Kidney (tissue), 14 donors: ENCODE measurements around the gene SLC11A2. TPM values are rescaled to one million over a fixed set of nuclear protein-coding genes. Genes with fewer than 3 reads are reported as not detected.

Experiments used
- DNase-seq, 5 donors: peaks; one replicate each; pipeline ENCODE4 v3.0.0-alpha.2; 2013 to 2020
- FAIRE-seq: peaks from 2 replicates; lab custom pipeline; 2012; peaks lifted over from hg19 to GRCh38; lab: Jason Lieb, UNC
- H3K27ac ChIP-seq, 2 donors: one replicate each; pipeline ENCODE4 v1.7.0; 2013; ENCODE audit warnings: low read depth in 2 of 2, low read length in 2 of 2, inconsistent platforms in 1 of 2
- H3K27me3 ChIP-seq: one replicate; pipeline ENCODE4 v1.7.1; 2013; ENCODE audit warnings: low read length, inconsistent platforms; ENCODE audit not compliant: control insufficient read depth, insufficient read depth
- H3K36me3 ChIP-seq, 3 donors: one replicate each; pipeline versions ENCODE4 v1.7.0 to v1.7.1; 2013; ENCODE audit warnings: low read length in 3 of 3, control low read depth in 1 of 3, inconsistent platforms in 1 of 3; ENCODE audit not compliant: insufficient read depth in 3 of 3, control insufficient read depth in 2 of 3
- H3K4me1 ChIP-seq, 3 donors: one replicate each; pipeline versions ENCODE4 v1.7.0 to v1.7.1; 2013; ENCODE audit warnings: low read length in 3 of 3, inconsistent platforms in 1 of 3, low read depth in 1 of 3; ENCODE audit not compliant: control insufficient read depth in 2 of 3, insufficient read depth in 2 of 3
- H3K4me3 ChIP-seq, 3 donors: one replicate each; pipeline versions ENCODE4 v1.7.0 to v1.8.1; 2013; ENCODE audit warnings: low read length in 3 of 3, control low read depth in 1 of 3, inconsistent platforms in 1 of 3
- H3K9ac ChIP-seq, 3 donors: one replicate each; pipeline versions ENCODE4 v1.7.0 to v1.7.1; 2013; ENCODE audit warnings: low read length in 3 of 3, control low read depth in 1 of 3, inconsistent platforms in 1 of 3
- H3K9me3 ChIP-seq, 3 donors: one replicate each; pipeline versions ENCODE4 v1.7.0 to v1.7.1; 2013; ENCODE audit warnings: low read length in 3 of 3, control low read depth in 1 of 3, inconsistent platforms in 1 of 3; ENCODE audit not compliant: control insufficient read depth in 2 of 3, insufficient read depth in 1 of 3
- CTCF ChIP-seq: IDR thresholded peaks from 3 replicates; pipeline ENCODE4 v1.5.1; 2012; ENCODE audit warnings: mild to moderate bottlenecking, moderate library complexity, borderline replicate concordance; ENCODE audit not compliant: insufficient read depth; ENCODE audit errors: extremely low read depth
- intact Hi-C: fragments of 100-400 bp; cut with DNase I; formaldehyde crosslinking; loops from one replicate; pipeline ENCODE4 v1.11.1; 2022
- polyA plus RNA-seq: library from polyadenylated mRNA; stranded (reverse); fragments of 350-450 nt; fragmentation: Illumina TruSeq; extraction: RNeasy Lipid Tissue Mini Kit (QIAGEN cat#74804); gene quantifications from one replicate; pipeline ENCODE4 v1.2.3, GENCODE V29; 2014; ENCODE audit warnings: low read depth, low replicate concordance; ENCODE audit not compliant: insufficient read depth
- total RNA-seq: library from RNA; stranded (reverse); fragmentation: NEBNext Ultra II Directional; extraction: Animal tissue kit (Norgen Biotek cat#: 25700); gene quantifications from one replicate; pipeline ENCODE4 v1.2.1, GENCODE V29; 2021
- donor health status: control.
- donor health status: control.
- donor health status: control.
- donor health status: control.
- donor health status: control.
- donor health status: DM: yes; HTN: yes; CAD: no.
- donor health status: Normal renal cell carcinoma (clear cell type).

The SLC11A2 gene
- total and polyA plus RNA-seq, 2 donors from 2014 or later = 22.3 to 90.2 TPM

DNA sequence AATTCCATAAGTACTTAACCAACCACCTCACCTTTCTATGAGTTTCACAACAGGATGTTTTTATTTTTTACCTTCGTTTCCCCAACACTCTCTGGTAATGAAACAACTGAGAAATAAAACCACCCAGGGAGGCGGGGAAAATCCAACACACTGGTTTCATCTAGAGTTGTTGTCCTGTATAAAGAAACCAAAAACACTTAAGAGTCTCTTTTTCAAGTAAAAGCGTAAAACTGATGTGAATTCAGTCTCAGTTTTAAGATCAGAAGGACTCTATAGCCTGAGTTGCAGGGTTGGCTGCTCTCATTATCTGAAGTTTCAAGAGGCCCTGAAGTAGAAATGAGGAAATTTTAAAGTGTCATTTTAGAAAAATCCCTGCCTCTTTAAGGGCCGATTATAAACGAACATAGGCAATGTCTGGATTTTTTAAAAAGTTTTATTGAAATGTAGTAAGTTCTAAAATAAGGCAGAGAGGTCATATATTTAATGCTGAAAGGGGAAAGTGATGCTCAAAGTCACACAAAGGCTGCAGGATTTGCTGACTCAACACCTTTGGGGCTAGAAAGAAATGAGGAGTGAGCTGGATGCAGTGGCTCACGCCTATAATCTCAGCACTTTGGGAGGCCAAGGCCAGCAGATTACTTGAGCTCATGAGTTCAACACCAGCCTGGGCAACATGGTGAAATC, 46.7 kb downstream of the SLC11A2 start:
- intact Hi-C loops = loop anchor here (10.0 kb wide), 1 partner anchor 155 kb away; no protein-coding TSS in a partner anchor
- Histone ChIP-seq H3K9ac (no peak overlapping the region), H3K4me1 (peaks cover 0 to 1% (median under 1%) of the 10 kb centered on the region in 3 donors), H3K4me3 (no peak overlapping the region), H3K36me3 (no peaks in the 10 kb centered on the region), H3K9me3 (no peaks in the 10 kb centered on the region), H3K27ac (no peak overlapping the region), H3K27me3 (no peaks in the 10 kb centered on the region)
- FAIRE-seq (no peak), DNase-seq (no peak)
- no peak for TF ChIP-seq CTCF

DNA sequence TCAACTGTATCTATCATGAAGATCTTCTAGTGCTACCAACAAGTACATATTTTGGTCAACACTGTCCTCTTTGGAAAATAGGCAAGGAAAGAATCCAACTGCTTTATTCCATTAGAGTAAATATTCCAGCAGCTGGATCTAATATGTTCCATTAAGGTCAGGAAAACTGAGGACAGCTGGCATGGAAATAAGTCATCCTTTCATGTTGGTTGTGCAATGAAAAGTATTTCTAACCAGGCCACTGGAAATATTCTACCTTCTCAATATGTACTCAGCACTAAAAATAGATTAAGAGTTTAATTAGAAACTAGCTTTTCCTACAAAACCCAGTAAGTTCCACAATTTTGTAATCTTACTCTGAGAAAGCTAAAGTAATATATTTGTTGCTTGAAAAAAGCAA, 54.2 kb downstream of the SLC11A2 start:
- no peaks in the 10 kb centered on the region for H3K9me3 ChIP-seq
- H3K4me3 ChIP-seq = no peak overlapping the region
- no peak for DNase-seq
- H3K27me3 ChIP-seq = no peaks in the 10 kb centered on the region
- H3K36me3 ChIP-seq = peaks cover 0 to 7% (median 2%) of the 10 kb centered on the region in 3 donors
- no peak for TF ChIP-seq CTCF
- H3K9ac ChIP-seq = no peak overlapping the region
- no peak overlapping the region for H3K27ac ChIP-seq
- intact Hi-C loops = no loop called here
- no peaks in the 10 kb centered on the region for H3K4me1 ChIP-seq
- no peak for FAIRE-seq

DNA sequence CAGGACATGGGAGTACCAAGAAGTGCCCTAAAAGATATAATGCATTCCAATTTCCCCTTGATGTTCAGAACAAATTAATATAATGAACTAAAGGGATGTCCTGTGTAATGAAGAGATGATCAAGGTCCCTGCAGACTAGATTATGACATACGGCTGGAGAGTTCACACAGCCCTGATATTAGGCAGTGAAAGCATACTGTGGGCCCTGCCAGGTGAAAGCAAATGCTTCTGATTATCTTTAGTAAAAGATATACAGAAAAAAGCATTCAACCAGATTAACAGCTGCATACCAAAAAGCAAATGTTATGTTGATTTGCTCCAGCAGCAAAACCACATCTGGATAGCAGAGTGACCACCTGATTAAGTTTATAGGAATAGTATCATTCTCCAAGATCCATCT, 61.8 kb downstream of the SLC11A2 start:
- no peaks in the 10 kb centered on the region for H3K4me1 ChIP-seq
- no peak for DNase-seq
- H3K36me3 ChIP-seq = peaks cover 0 to 3% (median 2%) of the 10 kb centered on the region in 3 donors
- H3K27me3 ChIP-seq = no peaks in the 10 kb centered on the region
- no peak for FAIRE-seq
- H3K9me3 ChIP-seq = no peaks in the 10 kb centered on the region
- H3K9ac ChIP-seq = no peak overlapping the region
- intact Hi-C loops = no loop called here
- no peak overlapping the region for H3K27ac ChIP-seq
- no peak for TF ChIP-seq CTCF
- H3K4me3 ChIP-seq = no peak overlapping the region
